Melanocyte of skin (primary cell): ENCODE measurements around the gene NEUROD2. TPM values are rescaled to one million over a fixed set of nuclear protein-coding genes. Genes with fewer than 3 reads are reported as not detected.

Experiments
- total RNA-seq, 2 donors: library from RNA; depleted of rRNA; stranded (reverse); fragments of >200 nt; gene quantifications; 2 replicates each; pipeline ENCODE4 v1.2.3, GENCODE V29; 2012

Gene NEUROD2
- total RNA-seq, result not detected

DNA sequence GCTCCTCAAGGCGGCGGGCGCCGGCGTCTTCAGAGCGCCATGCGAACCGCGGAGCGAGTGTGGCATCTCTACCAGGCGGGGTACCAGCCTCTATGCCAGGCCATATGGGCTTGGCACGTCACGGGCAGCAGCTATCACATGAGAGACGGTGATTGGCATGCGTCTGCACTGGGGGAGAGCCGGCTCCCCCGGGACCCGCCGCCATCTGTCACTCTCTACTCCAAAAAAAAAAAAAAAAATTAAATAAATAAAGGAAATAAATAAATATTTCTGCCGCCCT, at the start of gene NEUROD2:
NEUROD2 (minus strand) TSS at position 70 of the 280 bp plus-strand sequence. CDS start 1,321 bp downstream, outside the sequence.

DNA sequence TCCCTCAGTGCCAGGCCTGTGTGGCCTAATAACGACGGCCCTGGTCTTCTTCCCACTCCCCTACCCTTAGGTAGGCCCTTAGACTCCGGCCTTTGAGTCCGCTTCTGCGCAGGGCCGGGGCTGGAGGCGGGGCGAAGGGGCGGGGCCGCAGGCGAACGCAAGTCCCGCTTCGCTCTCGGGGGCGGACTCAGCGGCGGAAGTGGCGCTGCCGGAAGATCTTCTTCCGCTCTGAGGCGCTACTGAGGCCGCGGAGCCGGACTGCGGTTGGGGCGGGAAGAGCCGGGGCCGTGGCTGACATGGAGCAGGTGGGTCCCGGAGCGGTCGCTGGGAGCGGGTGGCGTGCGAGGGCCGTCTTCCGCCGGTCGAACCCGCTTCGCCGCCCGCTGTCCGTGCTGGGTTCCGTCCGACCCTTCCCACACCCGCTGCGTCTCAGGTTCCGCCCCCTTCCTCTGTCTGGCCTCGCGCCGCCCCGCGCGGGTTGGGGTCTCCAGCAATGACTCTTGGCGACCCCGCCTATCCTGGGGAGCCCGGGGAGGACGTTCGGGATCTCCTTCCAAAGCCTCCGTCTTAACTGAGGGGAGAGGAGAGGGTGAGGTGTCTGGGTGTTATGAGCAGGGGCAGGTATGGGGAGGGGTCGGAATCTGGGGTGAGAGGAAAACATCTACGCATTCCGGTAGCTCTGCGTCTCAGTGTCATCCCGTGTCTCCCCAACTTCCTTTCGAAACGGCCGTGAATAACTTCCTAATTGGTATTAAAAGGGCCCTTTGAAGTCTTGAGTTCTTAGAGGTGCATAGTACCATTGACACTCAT, 29.4 kb upstream of the NEUROD2 start, which contains the start of gene STARD3:
STARD3 (plus strand) TSS at position 218 of the 810 bp plus-strand sequence. CDS start 16,388 bp downstream, outside the sequence.

DNA sequence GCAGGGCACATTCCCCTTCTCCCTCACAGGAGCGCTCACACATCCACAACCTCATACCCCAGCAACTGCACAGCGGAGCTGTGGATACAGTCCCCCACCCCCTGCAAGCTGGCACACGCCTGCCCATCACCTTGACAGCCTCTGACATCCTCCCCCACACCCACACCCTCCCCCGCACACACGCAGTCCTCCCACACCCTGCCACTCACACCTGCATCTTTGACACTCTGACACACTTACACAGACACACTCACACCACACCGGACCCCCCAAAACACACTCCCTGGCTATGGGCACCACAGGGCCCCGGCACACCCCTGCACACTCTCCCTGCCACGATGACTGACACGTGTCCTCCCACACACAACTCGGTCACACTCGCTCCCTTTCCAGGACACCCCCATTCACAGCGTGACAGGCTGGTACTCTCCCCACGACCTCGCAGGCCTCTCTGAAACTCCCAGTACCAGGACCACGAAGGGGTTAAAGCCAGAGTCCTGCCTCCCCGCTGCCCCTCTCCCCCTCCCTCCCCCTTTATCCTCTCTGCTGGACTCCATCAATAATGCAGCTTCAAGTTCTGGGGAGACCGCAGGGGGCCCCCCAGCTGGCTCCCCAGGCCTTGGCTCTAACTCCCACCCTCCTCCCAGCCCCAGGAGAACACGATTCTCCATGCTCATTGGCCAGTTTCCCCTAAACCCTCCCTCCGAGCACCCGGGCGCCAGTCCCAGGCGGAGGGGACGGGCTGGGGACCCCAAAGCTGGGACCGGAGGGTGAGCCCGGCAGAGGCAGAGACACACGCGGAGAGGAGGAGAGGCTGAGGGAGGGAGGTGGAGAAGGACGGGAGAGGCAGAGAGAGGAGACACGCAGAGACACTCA, 18.7 kb upstream of the NEUROD2 start, which contains the start of gene PPP1R1B:
PPP1R1B (plus strand) TSS at position 782 of the 876 bp plus-strand sequence. CDS start 441 bp downstream, outside the sequence.

Other genes starting within 250 kb of the NEUROD2 start
- gene FBXL20, start 206.3 kb downstream of the NEUROD2 start, total RNA-seq, result 10 to 100 TPM in 1 of 2 donors, 1 to 10 TPM in 1; 7.0 to 12.0 TPM
- gene MED1, start 156.7 kb downstream of the NEUROD2 start, total RNA-seq, result 10 to 100 TPM; 23.4 to 30.6 TPM
- gene CDK12, start 146.4 kb downstream of the NEUROD2 start, total RNA-seq, result 10 to 100 TPM; 37.9 to 44.0 TPM
- gene PPP1R1B, start 19.0 kb upstream of the NEUROD2 start, total RNA-seq, result not detected
- gene STARD3, start 29.2 kb upstream of the NEUROD2 start, total RNA-seq, result 10 to 100 TPM; 37.2 to 39.3 TPM
- under 1 TPM; 0.33 to 0.34 TPM for gene TCAP, start 57.4 kb upstream of the NEUROD2 start, total RNA-seq
- gene PNMT, start 60.5 kb upstream of the NEUROD2 start, total RNA-seq, result not detected
- 1 to 10 TPM; 4.0 to 8.3 TPM for gene PGAP3, start 80.1 kb upstream of the NEUROD2 start, total RNA-seq
- 10 to 100 TPM; 29.0 to 32.7 TPM for gene ERBB2, start 92.1 kb upstream of the NEUROD2 start, total RNA-seq
- 10 to 100 TPM; 19.6 to 26.8 TPM for gene MIEN1, start 122.6 kb upstream of the NEUROD2 start, total RNA-seq
- under 1 TPM in 1 of 2 donors, not detected in 1; 0.33 TPM for gene GRB7, start 130.0 kb upstream of the NEUROD2 start, total RNA-seq